Testis (tissue), 3 donors: Measurements from ENCODE around the gene ICAM1. TPM values are rescaled to one million over a fixed set of nuclear protein-coding genes. Genes with fewer than 3 reads are reported as not detected.

Experiments
- DNase-seq: peaks from one replicate; pipeline ENCODE4 v3.0.0-alpha.2; 2019
- H3K27ac ChIP-seq, 2 donors: fragments of 200-600 bp; sonication (generic); one replicate each; pipeline ENCODE4 v1.5.1; 2019
- H3K27me3 ChIP-seq: fragments of 200-600 bp; sonication (generic); one replicate; pipeline ENCODE4 v1.5.1; 2019
- H3K36me3 ChIP-seq: fragments of 200-600 bp; sonication (generic); one replicate; pipeline ENCODE4 v1.5.1; 2017; ENCODE audit warnings: low read depth; ENCODE audit errors: missing control alignments
- H3K4me1 ChIP-seq: fragments of 200-600 bp; sonication (generic); one replicate; pipeline ENCODE4 v1.5.1; 2019
- H3K4me3 ChIP-seq, 2 donors: fragments of 200-600 bp; sonication (generic); one replicate each; pipeline ENCODE4 v1.5.1; 2017 to 2019
- H3K9me3 ChIP-seq: fragments of 200-600 bp; sonication (generic); one replicate; pipeline ENCODE4 v1.5.1; 2017
- CTCF ChIP-seq, 3 experiments: fragments of 450-650 bp in 2 of 3; fragments of 200-600 bp in 1 of 3; sonication (generic) in 1 of 3; IDR thresholded peaks; one replicate each; pipeline ENCODE4 v1.5.1; 2016 to 2019; ENCODE audit warnings: antibody characterized with exemption in 3 of 3, mild to moderate bottlenecking in 2 of 3, moderate library complexity in 1 of 3
- POLR2A ChIP-seq: fragments of 450-650 bp; IDR thresholded peaks from one replicate; pipeline ENCODE4 v1.6.1; 2017; ENCODE audit warnings: antibody characterized with exemption, mild to moderate bottlenecking, moderate library complexity
- WGBS, 2 donors: methylation state at CpG; one replicate each; pipeline ENCODE4 v1.1.5; 2018; 5-methylcytosine and 5-hydroxymethylcytosine counted together
- intact Hi-C: fragments of 100-400 bp; cut with DNase I; formaldehyde crosslinking; loops from one replicate; pipeline ENCODE4 v1.15.1; 2023; ENCODE audit warnings: low total_unique reads
- polyA plus RNA-seq: library from polyadenylated mRNA; stranded (reverse); fragments of 350-450 nt; fragmentation: Illumina TruSeq; extraction: RNeasy Lipid Tissue Mini Kit (QIAGEN cat#74804); gene quantifications from one replicate; pipeline ENCODE4 v1.2.3, GENCODE V29; 2014; ENCODE audit warnings: low read depth, low replicate concordance; ENCODE audit not compliant: insufficient read depth
- total RNA-seq, 2 donors: library from RNA; depleted of rRNA; stranded (reverse); fragments of >200 nt; gene quantifications; one replicate each; pipeline ENCODE4 v1.2.3, GENCODE V29; 2016

The ICAM1 gene
- total and polyA plus RNA-seq, 3 donors from 2014 or later = 10.1 to 18.0 (median 14.3) TPM

GRCh38 chr19:10329555-10329954, 58.6 kb downstream of the ICAM1 start:
- WGBS, 2 donors = 92 to 100% methylated on average over 13 of the region's 13 CpGs
- no peaks in the 10 kb centered on the region for H3K9me3 ChIP-seq
- H3K36me3 ChIP-seq = no peaks in the 10 kb centered on the region
- DNase-seq = no peak
- peaks cover 20% of the 10 kb centered on the region for H3K4me1 ChIP-seq
- H3K27ac ChIP-seq = no peak overlapping the region
- TF ChIP-seq CTCF (IDR thresholded peaks at IDR 0.05) = no peak
- no peak for TF ChIP-seq POLR2A
- intact Hi-C loops = no loop called here
- H3K27me3 ChIP-seq = no peaks in the 10 kb centered on the region
- no peak overlapping the region for H3K4me3 ChIP-seq

- H3K27ac ChIP-seq = peak overlapping the region in 1 of 2 donors; percentile 95
- TF ChIP-seq POLR2A = no peak
- TF ChIP-seq CTCF (IDR thresholded peaks at IDR 0.05) = no peak
- H3K36me3 ChIP-seq = no peaks in the 10 kb centered on the region
- intact Hi-C loops = no loop called here
- no peak for DNase-seq
- no peaks in the 10 kb centered on the region for H3K9me3 ChIP-seq
- H3K4me1 ChIP-seq = peaks cover 20% of the 10 kb centered on the region
- 13 to 30% methylated on average over 14 to 18 of the region's 18 CpGs for WGBS, 2 donors
- H3K27me3 ChIP-seq = no peaks in the 10 kb centered on the region
- peak overlapping the region; percentile 80 to 86 for H3K4me3 ChIP-seq
Measured at GRCh38 chr19:10332158-10332964, 61.4 kb downstream of the ICAM1 start.

GRCh38 chr19:10332965-10333757, 62.2 kb downstream of the ICAM1 start, which contains the start of gene RAVER1:
RAVER1 (minus strand) TSS chr19:10333529; CDS start chr19:10333507, 22 bp downstream.
- no peak for TF ChIP-seq CTCF (IDR thresholded peaks at IDR 0.05)
- TF ChIP-seq POLR2A = no peak
- peaks cover 20% of the 10 kb centered on the region for H3K4me1 ChIP-seq
- peak within 1 kb of the TSS; percentile 80 to 86 for H3K4me3 ChIP-seq
- H3K27me3 ChIP-seq = no peaks in the 10 kb centered on the region
- no peaks in the 10 kb centered on the region for H3K9me3 ChIP-seq
- WGBS, 2 donors = 1% methylated on average over 11 to 79 of the region's 82 CpGs
- intact Hi-C loops = no loop called here
- H3K27ac ChIP-seq = peak within 1 kb of the TSS; percentile 83 to 95
- DNase-seq = peak; percentile 98
- no peaks in the 10 kb centered on the region for H3K36me3 ChIP-seq

GRCh38 chr19:10333758-10334587, 63.1 kb downstream of the ICAM1 start:
- Histone ChIP-seq H3K36me3 (no peaks in the 10 kb centered on the region), H3K27me3 (no peaks in the 10 kb centered on the region), H3K4me1 (peaks cover 20% of the 10 kb centered on the region), H3K4me3 (peak overlapping the region; percentile 80 to 86), H3K27ac (peak overlapping the region; percentile 83 to 95), H3K9me3 (no peaks in the 10 kb centered on the region)
- DNase-seq = peak; percentile 20
- 5 to 17% methylated on average over 26 to 44 of the region's 44 CpGs for WGBS, 2 donors
- TF ChIP-seq POLR2A (no peak), CTCF (IDR thresholded peaks at IDR 0.05) (no peak)
- intact Hi-C loops = no loop called here
